Lower lobe of right lung (tissue), 2 donors: Measurements from ENCODE around the gene FAN1. TPM values are rescaled to one million over a fixed set of nuclear protein-coding genes. Genes with fewer than 3 reads are reported as not detected.

Source experiments
- ATAC-seq, 2 donors: fragments of 200-7000 bp; cut with Tn5 transposase; one replicate each; pipeline ENCODE4 v1.9.1; 2020 to 2022; ENCODE audit warnings: mild to moderate bottlenecking in 2 of 2, moderate library complexity in 2 of 2
- DNase-seq: peaks from one replicate; pipeline ENCODE4 v3.0.0-alpha.2; 2020
- H3K27ac ChIP-seq: fragments of 200-600 bp; one replicate; pipeline ENCODE4 v1.8.0; 2022
- H3K27me3 ChIP-seq: fragments of 200-600 bp; one replicate; pipeline ENCODE4 v1.8.0; 2022; ENCODE audit warnings: low read depth
- H3K36me3 ChIP-seq: fragments of 200-600 bp; one replicate; pipeline ENCODE4 v1.8.0; 2022; ENCODE audit warnings: mild to moderate bottlenecking
- H3K4me1 ChIP-seq: fragments of 200-600 bp; one replicate; pipeline ENCODE4 v1.8.0; 2022
- H3K4me3 ChIP-seq: fragments of 200-600 bp; one replicate; pipeline ENCODE4 v1.8.0; 2022; ENCODE audit warnings: mild to moderate bottlenecking
- H3K9me3 ChIP-seq: fragments of 200-600 bp; one replicate; pipeline ENCODE4 v1.8.0; 2022
- intact Hi-C: fragments of 100-400 bp; cut with DNase I; formaldehyde crosslinking; loops from one replicate; pipeline ENCODE4 v1.11.0; 2022
- total RNA-seq: library from RNA; stranded (reverse); fragmentation: NEBNext Ultra II Directional; extraction: Animal tissue kit (Norgen Biotek cat#: 25700); gene quantifications from one replicate; pipeline ENCODE4 v1.2.1, GENCODE V29; 2021
- TF ChIP-seq, protein P1 (sequence below): fragments of 200-600 bp; IDR thresholded peaks from one replicate; pipeline ENCODE4 v1.8.0; 2022; ENCODE audit warnings: antibody characterized with exemption, mild to moderate bottlenecking
- donor health status: DM: no; HTN: yes; CAD: no; lungs with severe emphysema.

The FAN1 gene
- total RNA-seq, 1 donor from 2014 or later = 20.9 TPM

DNA sequence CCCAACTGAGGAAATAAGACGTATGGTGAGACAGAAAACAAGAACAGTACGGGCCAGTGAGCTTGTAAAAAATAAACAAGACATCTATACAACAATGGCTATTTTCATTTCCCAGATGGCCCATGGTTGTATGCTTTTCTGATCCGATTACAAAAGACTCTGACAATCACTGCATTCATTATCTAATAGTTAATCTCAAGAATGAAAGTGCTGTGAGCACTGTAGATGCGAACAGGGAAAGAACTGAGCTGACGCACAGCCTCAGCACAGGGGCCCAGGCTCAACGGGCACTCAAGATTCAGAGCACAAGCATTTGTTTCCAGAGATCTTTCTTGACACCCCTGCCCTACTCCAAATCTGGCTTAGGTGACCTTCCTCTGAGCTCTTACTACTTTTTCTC lies 80.8 kb downstream of the FAN1 start:
- H3K9me3 ChIP-seq = no peaks in the 10 kb centered on the region
- H3K4me3 ChIP-seq = peak overlapping the region; percentile 10
- ATAC-seq (peak in 1 of 2 donors; percentile 66), DNase-seq (no peak)
- intact Hi-C loops = no loop called here
- H3K27me3 ChIP-seq = no peaks in the 10 kb centered on the region
- H3K4me1 ChIP-seq = peaks cover 69% of the 10 kb centered on the region
- TF ChIP-seq, protein P1, sequence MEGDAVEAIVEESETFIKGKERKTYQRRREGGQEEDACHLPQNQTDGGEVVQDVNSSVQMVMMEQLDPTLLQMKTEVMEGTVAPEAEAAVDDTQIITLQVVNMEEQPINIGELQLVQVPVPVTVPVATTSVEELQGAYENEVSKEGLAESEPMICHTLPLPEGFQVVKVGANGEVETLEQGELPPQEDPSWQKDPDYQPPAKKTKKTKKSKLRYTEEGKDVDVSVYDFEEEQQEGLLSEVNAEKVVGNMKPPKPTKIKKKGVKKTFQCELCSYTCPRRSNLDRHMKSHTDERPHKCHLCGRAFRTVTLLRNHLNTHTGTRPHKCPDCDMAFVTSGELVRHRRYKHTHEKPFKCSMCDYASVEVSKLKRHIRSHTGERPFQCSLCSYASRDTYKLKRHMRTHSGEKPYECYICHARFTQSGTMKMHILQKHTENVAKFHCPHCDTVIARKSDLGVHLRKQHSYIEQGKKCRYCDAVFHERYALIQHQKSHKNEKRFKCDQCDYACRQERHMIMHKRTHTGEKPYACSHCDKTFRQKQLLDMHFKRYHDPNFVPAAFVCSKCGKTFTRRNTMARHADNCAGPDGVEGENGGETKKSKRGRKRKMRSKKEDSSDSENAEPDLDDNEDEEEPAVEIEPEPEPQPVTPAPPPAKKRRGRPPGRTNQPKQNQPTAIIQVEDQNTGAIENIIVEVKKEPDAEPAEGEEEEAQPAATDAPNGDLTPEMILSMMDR = no peak
- H3K27ac ChIP-seq = peak overlapping the region; percentile 37
- H3K36me3 ChIP-seq = peaks cover 43% of the 10 kb centered on the region

DNA sequence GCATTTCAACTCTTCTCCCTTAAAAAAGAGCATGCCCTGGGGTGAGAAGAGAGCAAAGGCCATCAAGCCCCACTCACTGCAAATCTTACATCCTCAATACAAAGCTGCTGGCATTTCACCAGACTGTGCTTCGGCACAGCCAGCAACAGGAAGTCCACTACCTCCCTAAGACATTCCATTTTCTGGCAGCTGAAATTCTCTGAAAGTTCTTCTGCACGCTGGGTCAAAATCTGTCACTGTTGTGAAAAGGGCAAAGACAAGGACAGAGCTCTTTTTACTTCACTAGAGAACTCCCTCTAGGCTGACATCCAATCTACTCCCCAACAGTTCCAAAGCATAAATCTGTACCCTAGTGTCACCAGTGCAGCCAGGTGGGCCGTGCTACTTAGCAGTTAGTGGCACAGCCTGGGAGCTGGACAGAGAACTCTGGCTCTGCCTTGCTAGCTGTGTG lies 81.4 kb downstream of the FAN1 start:
- no peaks in the 10 kb centered on the region for H3K27me3 ChIP-seq
- H3K9me3 ChIP-seq = no peaks in the 10 kb centered on the region
- peak overlapping the region; percentile 10 for H3K4me3 ChIP-seq
- intact Hi-C loops = no loop called here
- H3K36me3 ChIP-seq = peaks cover 37% of the 10 kb centered on the region
- TF ChIP-seq, protein P1 = no peak
- H3K27ac ChIP-seq = peak overlapping the region; percentile 37
- ATAC-seq (peak; percentile 50 to 62), DNase-seq (no peak)
- H3K4me1 ChIP-seq = peaks cover 69% of the 10 kb centered on the region

- Histone ChIP-seq H3K27me3 (no peaks in the 10 kb centered on the region), H3K27ac (peak overlapping the region; percentile 96), H3K36me3 (peaks cover 20% of the 10 kb centered on the region), H3K9me3 (no peaks in the 10 kb centered on the region), H3K4me3 (peak overlapping the region; percentile 81), H3K4me1 (peaks cover 53% of the 10 kb centered on the region)
- TF ChIP-seq, protein P1 = no peak
- ATAC-seq (no peak), DNase-seq (no peak)
- intact Hi-C loops = loop anchor here (10.0 kb wide), 1 partner anchor 135 kb away; no protein-coding TSS in a partner anchor
These were observed 86.3 kb downstream of the FAN1 start for GRCh38 chr15:30990036-30990435.

- Histone ChIP-seq H3K27me3 (no peaks in the 10 kb centered on the region), H3K9me3 (no peaks in the 10 kb centered on the region), H3K27ac (peak overlapping the region; percentile 96), H3K36me3 (peaks cover 14% of the 10 kb centered on the region), H3K4me1 (peaks cover 47% of the 10 kb centered on the region), H3K4me3 (peak overlapping the region; percentile 81)
- no peak for DNase-seq
- TF ChIP-seq, protein P1 = no peak
- intact Hi-C loops = loop anchor here (10.0 kb wide), 1 partner anchor 134 kb away; no protein-coding TSS in a partner anchor
- peak in 1 of 2 donors; percentile 25 for ATAC-seq
These were observed 86.9 kb downstream of the FAN1 start for GRCh38 chr15:30990446-30991254.

DNA sequence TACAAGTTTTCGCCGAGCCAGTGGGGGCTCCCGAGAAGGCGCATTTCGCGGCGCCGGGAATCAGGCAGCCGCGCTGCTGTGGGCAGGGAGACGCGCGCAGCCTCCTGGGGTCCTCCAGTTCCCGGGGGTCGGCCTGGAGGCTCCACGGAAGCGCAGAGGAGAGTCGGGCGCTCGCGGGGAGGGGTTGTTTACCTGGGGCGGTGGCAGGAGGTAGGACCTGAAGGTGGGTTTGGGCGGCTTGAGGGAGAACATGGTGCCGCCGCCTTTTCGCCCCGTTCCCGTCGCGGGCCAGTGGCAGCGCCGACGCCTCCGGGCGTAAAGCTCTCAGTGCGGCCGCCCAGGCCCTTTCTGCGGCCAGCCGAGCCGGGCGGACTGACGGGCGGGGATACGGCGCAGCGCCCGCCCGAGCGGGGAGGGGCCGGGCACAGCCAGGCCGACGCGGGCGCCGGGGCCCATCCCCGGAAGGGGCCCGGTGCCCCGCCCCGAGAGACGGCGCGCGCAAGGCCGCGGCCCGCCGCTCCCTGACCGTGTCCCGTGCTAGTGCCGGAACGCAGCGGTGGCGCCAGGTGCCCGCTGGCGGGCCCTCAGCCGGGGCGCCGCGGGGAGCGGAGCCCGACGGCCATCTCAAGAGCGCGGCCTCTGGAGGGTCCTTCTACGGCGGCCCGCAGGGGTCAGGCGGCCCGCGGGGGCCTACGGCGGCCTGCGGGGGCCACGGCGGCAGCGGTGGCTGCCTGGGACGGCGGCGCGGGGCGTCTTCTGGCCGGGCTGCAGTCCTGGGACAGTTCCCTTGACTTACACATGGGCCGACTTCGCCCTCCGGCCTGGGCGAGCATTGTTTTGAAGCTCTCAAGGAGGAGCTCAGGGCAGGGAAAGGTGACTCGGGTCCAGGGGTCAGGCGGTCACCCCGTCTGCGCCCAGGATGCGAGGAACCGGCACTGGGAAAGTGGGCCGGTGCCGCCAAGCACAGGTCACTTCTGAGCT lies 87.8 kb downstream of the FAN1 start, which contains the start of gene MTMR10:
MTMR10 (minus strand) TSS at position 374 of the 981 bp plus-strand sequence; CDS start at position 252, 122 bp downstream.
- Histone ChIP-seq H3K27me3 (no peaks in the 10 kb centered on the region), H3K9me3 (no peaks in the 10 kb centered on the region), H3K4me3 (peak within 1 kb of the TSS; percentile 81), H3K4me1 (peaks cover 40% of the 10 kb centered on the region), H3K36me3 (peaks cover 6% of the 10 kb centered on the region), H3K27ac (peak within 1 kb of the TSS; percentile 96)
- ATAC-seq = peak; percentile 98 to 99
- DNase-seq = peak; percentile 88
- TF ChIP-seq, protein P1 = no peak
- intact Hi-C loops = loop anchor here (10.0 kb wide), 1 partner anchor 133 kb away; no protein-coding TSS in a partner anchor
